ENCODE data around the gene COA6. TPM values are rescaled to one million over a fixed set of nuclear protein-coding genes. Genes with fewer than 3 reads are reported as not detected.
"Not testable (repeated sequence)": the region's sequence is repeated elsewhere in the genome, so short reads cannot be mapped to it uniquely, and the experiment has no call there.

Gene COA6, protein sequence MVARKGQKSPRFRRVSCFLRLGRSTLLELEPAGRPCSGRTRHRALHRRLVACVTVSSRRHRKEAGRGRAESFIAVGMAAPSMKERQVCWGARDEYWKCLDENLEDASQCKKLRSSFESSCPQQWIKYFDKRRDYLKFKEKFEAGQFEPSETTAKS
- 78.1 and 130 TPM in 2 replicates for total RNA-seq (2014; rRNA removed; shearing (Covaris generic); ENCODE audit: low replicate concordance)

DNA sequence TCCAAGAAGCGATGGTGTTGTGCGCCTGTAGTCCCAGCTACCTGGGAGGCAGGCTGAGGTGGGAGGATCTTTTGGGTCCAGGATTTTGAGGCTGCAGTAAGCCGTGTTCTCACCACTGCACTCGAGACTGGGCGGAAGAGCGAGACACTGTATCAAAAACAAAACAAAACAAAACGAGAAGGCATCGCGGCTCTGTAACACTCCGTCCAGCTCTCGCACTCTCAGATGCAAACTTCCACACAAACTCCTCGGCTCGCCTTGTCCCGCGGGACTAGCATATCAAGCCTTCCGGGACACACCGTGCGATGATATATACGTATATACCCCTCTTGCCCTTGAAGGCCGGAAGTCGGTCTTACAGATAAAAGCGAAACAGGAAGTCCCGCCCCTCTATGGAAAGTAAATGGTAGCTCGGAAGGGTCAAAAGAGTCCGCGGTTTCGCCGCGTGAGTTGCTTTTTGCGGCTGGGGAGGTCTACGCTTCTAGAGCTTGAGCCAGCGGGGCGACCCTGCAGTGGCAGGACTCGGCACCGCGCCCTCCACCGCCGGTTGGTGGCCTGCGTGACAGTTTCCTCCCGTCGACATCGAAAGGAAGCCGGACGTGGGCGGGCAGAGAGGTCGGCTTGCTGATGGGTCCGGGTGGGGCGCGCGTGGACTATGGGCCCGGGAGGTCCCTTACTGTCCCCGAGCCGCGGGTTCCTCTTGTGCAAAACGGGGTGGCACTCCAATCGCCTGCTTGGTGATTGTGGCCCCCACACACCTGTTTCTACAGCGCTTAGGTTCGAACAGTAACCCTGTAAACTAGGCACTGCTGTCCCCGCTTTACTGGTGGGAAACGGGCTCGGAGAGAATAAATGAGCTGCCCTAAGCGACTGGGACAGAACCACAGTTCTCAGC, at the start of gene COA6:
COA6 (plus strand) TSS at position 393 of the 895 bp plus-strand sequence; CDS start at position 404, 11 bp downstream.
- no peaks in the 10 kb centered on the region for H3K9me3 ChIP-seq
- no peaks in the 10 kb centered on the region for H3K27me3 ChIP-seq
- H3K36me3 ChIP-seq = peaks cover 37% of the 10 kb centered on the region
- peak within 1 kb of the TSS; percentile 93 for H3K4me3 ChIP-seq
- peak; percentile 93 for DNase-seq

GRCh38 chr1:234324821-234325220, 48.4 kb upstream of the COA6 start:
- H3K9me3 ChIP-seq = no peaks in the 10 kb centered on the region
- no peak overlapping the region for H3K4me3 ChIP-seq
- H3K27me3 ChIP-seq = peaks cover 13% of the 10 kb centered on the region; the same call in 1 of the 2 replicates
- H3K36me3 ChIP-seq = no peaks in the 10 kb centered on the region
- no peak for DNase-seq

DNA sequence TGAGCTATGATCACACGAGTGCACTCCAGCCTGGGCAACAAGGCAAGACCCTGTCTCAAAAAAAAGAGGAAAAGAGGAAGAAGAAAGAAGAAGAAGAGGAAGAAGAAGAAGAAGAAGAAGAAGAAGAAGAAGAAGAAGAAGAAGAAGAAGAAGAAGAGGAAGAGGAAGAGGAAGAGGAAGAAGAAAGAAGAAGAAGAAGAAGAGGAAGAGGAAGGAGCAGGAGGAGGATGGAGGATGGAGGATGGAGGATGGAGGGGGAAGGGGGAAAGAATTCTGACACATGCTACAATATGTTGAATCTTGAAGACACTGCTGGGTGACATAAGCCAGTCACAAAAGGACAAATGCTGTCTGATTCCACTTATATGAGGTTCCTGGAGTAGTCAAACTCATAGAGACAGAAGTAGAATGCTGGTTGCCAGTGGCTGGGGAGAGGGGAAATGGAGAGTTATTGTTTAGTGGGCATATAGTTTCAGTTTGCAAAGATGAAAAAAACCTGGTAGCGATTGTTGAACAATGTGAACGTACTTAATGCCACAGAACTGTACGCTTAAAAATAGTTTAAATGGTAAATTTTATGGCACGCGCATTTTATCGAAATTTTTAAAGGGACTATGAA, 47.3 kb upstream of the COA6 start:
- peaks cover 13% of the 10 kb centered on the region; the same call in 1 of the 2 replicates for H3K27me3 ChIP-seq
- H3K36me3 ChIP-seq = no peaks in the 10 kb centered on the region
- H3K9me3 ChIP-seq = no peaks in the 10 kb centered on the region
- DNase-seq = no peak
- H3K4me3 ChIP-seq = no peak overlapping the region

DNA sequence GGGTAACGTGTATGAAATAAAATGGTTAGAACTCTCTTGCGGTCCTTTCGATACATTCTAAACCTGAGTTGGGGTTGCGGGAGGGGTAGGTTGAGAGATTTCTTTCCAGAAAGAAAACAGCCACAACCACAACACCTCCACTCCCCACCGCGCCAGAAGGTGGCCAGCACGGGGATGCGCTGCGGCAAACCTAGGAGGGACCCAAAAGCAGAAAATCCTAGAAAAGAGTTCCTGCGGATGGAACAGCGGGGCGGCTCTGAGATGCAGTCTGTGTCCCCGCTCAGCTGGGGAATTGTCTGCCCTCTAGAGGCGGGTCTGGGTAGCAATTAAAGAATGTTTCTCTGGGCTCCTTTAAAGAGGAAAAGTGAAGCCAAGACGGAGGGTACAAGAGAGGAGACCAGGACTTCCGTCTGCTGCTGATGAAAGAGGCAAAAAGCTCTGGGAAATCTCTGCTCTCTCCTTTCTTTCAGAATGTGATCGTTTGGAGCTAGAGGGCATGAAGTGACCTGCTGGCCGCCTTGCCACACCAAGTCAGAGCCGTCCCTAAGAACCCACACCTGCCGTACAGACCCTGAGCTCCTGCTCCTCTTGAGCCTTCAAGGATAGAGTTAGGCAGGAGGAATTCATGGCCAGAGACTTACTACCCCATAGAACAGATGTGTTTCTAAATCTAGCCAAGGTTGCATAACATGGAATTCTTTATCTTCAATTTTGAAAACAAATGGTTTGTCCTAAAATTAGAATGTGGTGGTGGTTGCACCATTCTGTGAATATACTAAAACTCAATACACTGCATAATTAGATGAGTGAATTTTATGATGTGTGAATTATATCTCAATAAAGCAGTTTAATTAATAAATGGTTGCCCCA, 46.5 kb upstream of the COA6 start:
- Histone ChIP-seq H3K4me3 (no peak overlapping the region; the same call in 1 of the 2 replicates), H3K36me3 (no peaks in the 10 kb centered on the region), H3K27me3 (peaks cover 13% of the 10 kb centered on the region; the same call in 1 of the 2 replicates), H3K9me3 (no peaks in the 10 kb centered on the region)
- DNase-seq = peak; percentile 60

DNA sequence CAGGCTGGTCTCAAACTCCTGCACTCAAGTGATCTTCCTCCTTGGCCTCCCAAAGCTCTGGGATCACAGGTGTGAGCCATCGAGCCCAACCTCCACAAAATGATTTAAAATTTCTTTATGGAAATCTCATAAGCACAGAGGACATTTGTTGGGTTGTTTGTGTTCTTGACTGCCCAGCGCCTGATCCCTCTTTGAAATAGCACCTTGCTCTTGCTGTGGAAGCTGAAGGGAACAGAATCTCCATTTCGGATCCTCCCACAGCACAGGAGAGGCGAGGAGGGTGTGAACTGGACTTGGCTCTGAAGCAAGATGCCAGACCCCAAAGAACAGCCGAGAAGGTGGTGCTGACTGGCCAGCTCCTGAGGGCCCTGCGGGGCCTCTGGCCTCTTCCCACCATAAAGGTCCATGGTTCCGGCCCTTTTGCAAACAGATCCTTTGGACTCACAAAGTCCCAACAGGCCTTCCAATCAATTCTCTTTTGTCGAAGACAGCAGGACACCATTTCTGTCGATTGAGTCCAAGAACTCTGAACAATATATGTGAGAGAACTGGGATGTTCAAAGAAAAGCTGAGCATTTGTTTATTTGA, 45.6 kb upstream of the COA6 start:
- Histone ChIP-seq H3K36me3 (no peaks in the 10 kb centered on the region), H3K27me3 (peaks cover 13% of the 10 kb centered on the region; the same call in 1 of the 2 replicates), H3K4me3 (no peak overlapping the region), H3K9me3 (no peaks in the 10 kb centered on the region)
- no peak for DNase-seq

GRCh38 chr1:234330843-234331215, 42.4 kb upstream of the COA6 start:
- Histone ChIP-seq H3K36me3 (no peaks in the 10 kb centered on the region), H3K27me3 (0 out of 2 replicates have a peak, but pooled peaks cover 5% of the 10 kb centered on the region), H3K4me3 (no peak overlapping the region), H3K9me3 (peaks cover 2% of the 10 kb centered on the region; the same call in 1 of the 2 replicates)
- DNase-seq = no peak

DNA sequence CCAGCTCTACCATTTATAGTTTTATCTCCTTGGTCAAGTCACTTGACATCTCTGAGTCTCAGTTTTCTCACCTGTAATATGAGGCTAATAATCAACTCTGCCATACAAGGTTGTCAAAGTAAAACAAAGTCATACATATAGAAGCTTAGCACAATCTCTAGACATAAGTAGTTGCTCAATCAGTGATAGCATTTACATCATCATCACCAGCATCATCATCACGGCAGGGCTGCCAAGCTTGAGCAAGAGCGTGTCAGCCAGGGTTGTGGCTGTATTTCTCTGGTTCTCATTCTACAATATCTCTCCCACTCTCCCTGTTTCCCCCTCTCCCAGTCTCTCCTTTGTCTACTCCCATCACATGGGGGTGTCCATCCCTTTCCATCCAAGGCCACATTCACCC, 41.7 kb upstream of the COA6 start:
- Histone ChIP-seq H3K27me3 (no peaks in the 10 kb centered on the region), H3K9me3 (peaks cover 5% of the 10 kb centered on the region), H3K4me3 (no peak overlapping the region), H3K36me3 (no peaks in the 10 kb centered on the region)
- DNase-seq = peak; percentile 33

- Histone ChIP-seq H3K9me3 (peaks cover 22% of the 10 kb centered on the region), H3K27me3 (no peaks in the 10 kb centered on the region), H3K36me3 (no peaks in the 10 kb centered on the region), H3K4me3 (no peak overlapping the region)
- DNase-seq = no peak
These were observed 36.9 kb upstream of the COA6 start for GRCh38 chr1:234336359-234336758.

DNA sequence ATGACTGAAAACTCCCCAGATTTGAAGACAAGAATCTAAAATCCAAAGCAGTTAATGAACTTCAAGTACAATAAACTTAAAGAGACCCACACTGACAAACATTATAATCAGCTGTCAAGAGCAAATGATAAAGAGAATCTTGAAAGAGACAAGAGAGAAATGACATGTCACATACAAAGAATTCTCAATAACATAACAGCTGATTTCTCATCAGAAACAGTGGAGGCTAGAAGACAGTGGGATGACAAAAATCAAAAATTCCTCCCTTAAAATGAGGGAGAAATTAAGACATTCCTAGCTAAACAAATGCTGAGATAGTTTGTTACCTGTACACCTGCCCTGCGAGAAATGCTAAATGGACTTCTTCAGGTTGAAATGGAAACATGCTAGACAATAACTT, 36.0 kb upstream of the COA6 start:
- H3K4me3 ChIP-seq = no peak overlapping the region
- no peaks in the 10 kb centered on the region for H3K36me3 ChIP-seq
- peaks cover 23% of the 10 kb centered on the region for H3K9me3 ChIP-seq
- DNase-seq = no peak
- no peaks in the 10 kb centered on the region for H3K27me3 ChIP-seq

GRCh38 chr1:234340528-234340927, 32.7 kb upstream of the COA6 start:
- Histone ChIP-seq H3K27me3 (no peaks in the 10 kb centered on the region), H3K9me3 (peaks cover 24% of the 10 kb centered on the region), H3K4me3 (no peak overlapping the region), H3K36me3 (no peaks in the 10 kb centered on the region)
- no peak for DNase-seq

- Histone ChIP-seq H3K4me3 (no peak overlapping the region), H3K27me3 (no peaks in the 10 kb centered on the region; the same call in 1 of the 2 replicates), H3K9me3 (peaks cover 10% of the 10 kb centered on the region), H3K36me3 (no peaks in the 10 kb centered on the region)
- DNase-seq = no peak
These were observed 30.5 kb upstream of the COA6 start for GRCh38 chr1:234342774-234343173.

- no peak for DNase-seq
- Histone ChIP-seq H3K27me3 (no peaks in the 10 kb centered on the region; the same call in 1 of the 2 replicates), H3K9me3 (peaks cover 5% of the 10 kb centered on the region), H3K36me3 (no peaks in the 10 kb centered on the region), H3K4me3 (no peak overlapping the region)
These were observed 28.0 kb upstream of the COA6 start for GRCh38 chr1:234345237-234345636.

DNA sequence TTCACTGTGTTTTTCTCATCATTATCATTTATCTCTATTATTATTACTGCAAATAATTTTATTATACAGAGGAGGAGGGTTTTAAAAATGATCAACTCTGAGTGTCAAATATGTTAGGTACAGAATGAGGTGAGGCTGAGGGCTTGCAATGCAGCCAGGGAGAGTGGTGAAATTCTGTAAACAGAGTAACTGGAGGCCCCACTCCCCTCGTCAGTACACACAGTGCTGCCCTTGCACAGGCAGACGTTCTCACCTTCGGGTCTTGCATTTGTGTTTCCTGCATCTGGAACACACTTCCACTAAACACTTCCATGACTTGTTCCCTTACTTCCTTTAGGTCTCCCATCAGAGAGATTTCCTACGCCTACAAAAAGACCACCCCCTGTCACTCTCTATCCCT, 24.3 kb upstream of the COA6 start:
- Histone ChIP-seq H3K27me3 (peaks cover 7% of the 10 kb centered on the region), H3K4me3 (no peak overlapping the region), H3K36me3 (no peaks in the 10 kb centered on the region), H3K9me3 (no peaks in the 10 kb centered on the region; the same call in 1 of the 2 replicates)
- DNase-seq = no peak

DNA sequence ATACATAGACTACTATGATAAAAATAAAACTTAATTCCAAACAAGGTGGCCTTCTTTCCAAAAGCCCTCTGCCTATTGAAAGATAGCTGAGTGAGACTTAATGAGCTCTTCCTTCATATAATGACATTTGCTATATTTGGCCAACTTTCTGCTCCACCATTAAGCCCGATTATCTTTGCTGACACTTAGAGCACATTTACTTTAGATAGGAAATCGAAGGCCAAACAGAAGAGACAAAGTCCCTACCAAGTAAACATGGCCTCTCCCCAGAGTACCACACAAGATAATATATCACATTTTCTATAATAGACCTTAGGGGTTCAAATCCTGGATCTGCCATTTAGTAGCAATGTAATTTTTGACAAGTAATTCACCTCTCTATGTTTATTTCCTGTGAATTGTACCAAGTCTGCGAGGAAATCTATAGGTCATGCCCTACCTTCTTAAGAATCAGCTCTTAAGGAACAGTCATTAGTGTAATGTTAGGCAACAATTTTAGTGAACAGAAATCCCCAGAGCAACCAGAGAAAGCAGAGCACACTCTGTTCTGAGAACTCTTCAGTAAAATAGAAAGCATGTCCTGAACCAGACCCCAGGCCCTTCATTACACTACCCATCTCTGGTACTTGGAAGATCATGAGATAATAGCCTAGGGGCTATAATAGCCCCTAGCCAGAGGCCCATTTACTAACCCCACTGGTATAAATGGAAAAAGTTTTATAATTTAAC, 17.3 kb upstream of the COA6 start:
- Histone ChIP-seq H3K4me3 (no peak overlapping the region), H3K36me3 (no peaks in the 10 kb centered on the region), H3K27me3 (peaks cover 12% of the 10 kb centered on the region), H3K9me3 (no peaks in the 10 kb centered on the region; the same call in 1 of the 2 replicates)
- no peak for DNase-seq

- not testable (repeated sequence) for H3K27me3 ChIP-seq, H3K9me3 ChIP-seq, DNase-seq, H3K4me3 ChIP-seq, H3K36me3 ChIP-seq
These were observed 16.5 kb upstream of the COA6 start for GRCh38 chr1:234356615-234357269.

Data from MG63 (cell line).